Astrocyte (in vitro differentiated cells and primary cell): ENCODE measurements around the gene RNF214. TPM values are rescaled to one million over a fixed set of nuclear protein-coding genes. Genes with fewer than 3 reads are reported as not detected.

ENCODE experiments used
- DNase-seq: peaks from one replicate; pipeline ENCODE4 v3.0.0-alpha.2; 2010; ENCODE audit warnings: low read depth
- FAIRE-seq: peaks from 2 replicates; lab custom pipeline; 2011; peaks lifted over from hg19 to GRCh38; lab: Jason Lieb, UNC
- H2AFZ ChIP-seq: 2 replicates; pipeline ENCODE4 v1.6.0; 2012; ENCODE audit warnings: low read depth, low read length, inconsistent platforms
- H3K27ac ChIP-seq: 2 replicates; pipeline ENCODE4 v1.5.1; 2011; ENCODE audit warnings: low read depth, low read length, inconsistent platforms
- H3K27me3 ChIP-seq: 2 replicates; pipeline ENCODE4 v1.6.0; 2011; ENCODE audit warnings: low read length, inconsistent platforms; ENCODE audit not compliant: insufficient read depth
- H3K36me3 ChIP-seq: 2 replicates; pipeline ENCODE4 v1.5.1; 2011; ENCODE audit warnings: low read length, inconsistent platforms; ENCODE audit not compliant: insufficient read depth
- H3K4me1 ChIP-seq: 2 replicates; pipeline ENCODE4 v1.5.1; 2011; ENCODE audit warnings: low read length, inconsistent platforms; ENCODE audit not compliant: insufficient read depth
- H3K4me2 ChIP-seq: 2 replicates; pipeline ENCODE4 v1.6.0; 2012; ENCODE audit warnings: low read length, inconsistent platforms
- H3K4me3 ChIP-seq: 2 replicates; pipeline ENCODE4 v1.5.1; 2011; ENCODE audit warnings: low read depth, mild to moderate bottlenecking, low read length, inconsistent platforms; ENCODE audit not compliant: insufficient read depth
- H3K79me2 ChIP-seq: 2 replicates; pipeline ENCODE4 v1.6.0; 2012; ENCODE audit warnings: mild to moderate bottlenecking, low read length, inconsistent platforms; ENCODE audit not compliant: insufficient read depth
- H3K9ac ChIP-seq: 2 replicates; pipeline ENCODE4 v1.6.0; 2012; ENCODE audit warnings: mild to moderate bottlenecking, low read length, inconsistent platforms
- H3K9me3 ChIP-seq: 2 replicates; pipeline ENCODE4 v1.5.1; 2012; ENCODE audit warnings: low read depth, mild to moderate bottlenecking, low read length, inconsistent platforms; ENCODE audit not compliant: insufficient read depth
- H4K20me1 ChIP-seq: 2 replicates; pipeline ENCODE4 v1.6.0; 2012; ENCODE audit warnings: low read length, inconsistent platforms; ENCODE audit not compliant: insufficient read depth
- H3K27ac Mint-ChIP-seq: one replicate; pipeline ENCODE4 v1.8.0; 2021; ENCODE audit warnings: mild to moderate bottlenecking, mixed read lengths; ENCODE audit not compliant: unreplicated experiment
- H3K27me3 Mint-ChIP-seq: one replicate; pipeline ENCODE4 v1.8.0; 2021; ENCODE audit warnings: low read depth, mixed read lengths; ENCODE audit not compliant: unreplicated experiment
- H3K36me3 Mint-ChIP-seq: one replicate; pipeline ENCODE4 v1.8.0; 2021; ENCODE audit warnings: low read depth, mixed read lengths; ENCODE audit not compliant: unreplicated experiment
- H3K4me1 Mint-ChIP-seq: one replicate; pipeline ENCODE4 v1.8.0; 2021; ENCODE audit warnings: low read depth, mixed read lengths; ENCODE audit not compliant: unreplicated experiment
- H3K4me3 Mint-ChIP-seq: one replicate; pipeline ENCODE4 v1.8.0; 2021; ENCODE audit warnings: mild to moderate bottlenecking, moderate library complexity, mixed read lengths; ENCODE audit not compliant: unreplicated experiment
- H3K9me3 Mint-ChIP-seq: one replicate; pipeline ENCODE4 v1.8.0; 2021; ENCODE audit warnings: mild to moderate bottlenecking, mixed read lengths; ENCODE audit not compliant: unreplicated experiment
- CTCF ChIP-seq: IDR thresholded peaks from 2 replicates; pipeline ENCODE4 v1.5.1; 2011; ENCODE audit warnings: low read depth, mild to moderate bottlenecking, inconsistent platforms, low read length, moderate library complexity; ENCODE audit not compliant: insufficient read depth
- EZH2 ChIP-seq: IDR thresholded peaks from 2 replicates; pipeline ENCODE4 v1.6.1; 2012; ENCODE audit warnings: mild to moderate bottlenecking, low read length, inconsistent platforms; ENCODE audit not compliant: insufficient read depth
- total RNA-seq: library from RNA; stranded (reverse); gene quantifications from 2 replicates; pipeline ENCODE4 v1.2.1, GENCODE V29; 2021

The RNF214 gene
- total RNA-seq, 1 donor from 2014 or later, result 23.6 TPM

GRCh38 chr11:117228091-117228490 is 4.4 kb upstream of the RNF214 start:
- H3K4me1 ChIP-seq, result peaks cover 16% of the 10 kb centered on the region
- H3K9me3 Mint-ChIP-seq, result no peaks in the 10 kb centered on the region
- no peaks in the 10 kb centered on the region for H3K27me3 Mint-ChIP-seq
- TF ChIP-seq EZH2 (no peak), CTCF (no peak)
- no peak overlapping the region for H3K27ac ChIP-seq
- no peak overlapping the region for H3K9ac ChIP-seq
- DNase-seq (no peak), FAIRE-seq (no peak)
- H3K79me2 ChIP-seq, result peaks cover 39% of the 10 kb centered on the region
- H3K9me3 ChIP-seq, result no peaks in the 10 kb centered on the region
- no peaks in the 10 kb centered on the region for H3K27me3 ChIP-seq
- H3K36me3 Mint-ChIP-seq, result peaks cover 23% of the 10 kb centered on the region
- H3K4me3 Mint-ChIP-seq, result no peak overlapping the region
- H3K36me3 ChIP-seq, result peaks cover 38% of the 10 kb centered on the region
- no peak overlapping the region for H3K27ac Mint-ChIP-seq
- H3K4me3 ChIP-seq, result no peak overlapping the region
- H4K20me1 ChIP-seq, result peaks cover 40% of the 10 kb centered on the region
- H2AFZ ChIP-seq, result no peak overlapping the region
- H3K4me2 ChIP-seq, result no peak overlapping the region
- peaks cover 13% of the 10 kb centered on the region for H3K4me1 Mint-ChIP-seq

GRCh38 chr11:117229411-117229810 is 3.1 kb upstream of the RNF214 start:
- Mint-ChIP-seq H3K4me3 (peak overlapping the region; percentile 20), H3K9me3 (no peaks in the 10 kb centered on the region), H3K36me3 (peaks cover 12% of the 10 kb centered on the region), H3K27ac (no peak overlapping the region), H3K27me3 (no peaks in the 10 kb centered on the region), H3K4me1 (peaks cover 24% of the 10 kb centered on the region)
- no peak for DNase-seq
- Histone ChIP-seq H4K20me1 (peaks cover 39% of the 10 kb centered on the region), H3K4me3 (no peak overlapping the region), H3K9me3 (no peaks in the 10 kb centered on the region), H3K27ac (no peak overlapping the region), H3K27me3 (no peaks in the 10 kb centered on the region), H2AFZ (no peak overlapping the region), H3K36me3 (peaks cover 26% of the 10 kb centered on the region), H3K79me2 (peaks cover 52% of the 10 kb centered on the region), H3K9ac (no peak overlapping the region), H3K4me2 (no peak overlapping the region), H3K4me1 (peaks cover 24% of the 10 kb centered on the region)
- TF ChIP-seq CTCF, result no peak
- TF ChIP-seq EZH2, result no peak
- FAIRE-seq, result no peak

GRCh38 chr11:117229931-117230285 is 2.6 kb upstream of the RNF214 start:
- H3K4me2 ChIP-seq, result peak overlapping the region; percentile 93
- peaks cover 57% of the 10 kb centered on the region for H3K79me2 ChIP-seq
- Mint-ChIP-seq H3K4me1 (peaks cover 24% of the 10 kb centered on the region), H3K27me3 (no peaks in the 10 kb centered on the region), H3K9me3 (no peaks in the 10 kb centered on the region), H3K4me3 (peak overlapping the region; percentile 98), H3K27ac (peak overlapping the region; percentile 28), H3K36me3 (peaks cover 9% of the 10 kb centered on the region)
- H3K27me3 ChIP-seq, result no peaks in the 10 kb centered on the region
- no peak overlapping the region for H3K27ac ChIP-seq
- H3K36me3 ChIP-seq, result peaks cover 26% of the 10 kb centered on the region
- H3K4me3 ChIP-seq, result no peak overlapping the region
- H3K9ac ChIP-seq, result peak overlapping the region; percentile 90
- FAIRE-seq (no peak), DNase-seq (no peak)
- H3K9me3 ChIP-seq, result no peaks in the 10 kb centered on the region
- TF ChIP-seq EZH2 (no peak), CTCF (no peak)
- peaks cover 36% of the 10 kb centered on the region for H4K20me1 ChIP-seq
- peaks cover 24% of the 10 kb centered on the region for H3K4me1 ChIP-seq
- H2AFZ ChIP-seq, result no peak overlapping the region
